Left colon (tissue), 2 donors: Measurements from ENCODE around the gene ALG14. TPM values are rescaled to one million over a fixed set of nuclear protein-coding genes. Genes with fewer than 3 reads are reported as not detected.
"Not testable (repeated sequence)": the region's sequence is repeated elsewhere in the genome, so short reads cannot be mapped to it uniquely, and the experiment has no call there.

Source experiments
- ATAC-seq: fragments of 200-7000 bp; cut with Tn5 transposase; one replicate; pipeline ENCODE4 v1.9.1; 2020; ENCODE audit warnings: mild to moderate bottlenecking, moderate library complexity
- DNase-seq, 2 donors: peaks; one replicate each; pipeline ENCODE4 v3.0.0-alpha.2; 2020
- intact Hi-C, 2 donors: fragments of 100-400 bp; cut with DNase I in 1 of 2; cut with micrococcal nuclease in 1 of 2; formaldehyde crosslinking; loops; one replicate each; pipeline versions ENCODE4 v1.11.2 to v1.14.0; 2022; cut with DNase I, micrococcal nuclease
- total RNA-seq, 2 donors: library from RNA; stranded (reverse); fragmentation: NEBNext Ultra II Directional; extraction: Animal tissue kit (Norgen Biotek cat#: 25700); gene quantifications; one replicate each; pipeline ENCODE4 v1.2.1, GENCODE V29; 2021
- donor health status: DM: no; HTN: no; CAD: no.
- donor health status: DM: yes; HTN: yes; CAD: no.

The ALG14 gene
- total RNA-seq, 2 donors from 2014 or later, result 9.8 to 13.9 TPM

- intact Hi-C loops, result no loop called here
- ATAC-seq (no peak), DNase-seq (no peak)
These were observed 15.4 kb downstream of the ALG14 start for GRCh38 chr1:95057351-95057750.

DNA sequence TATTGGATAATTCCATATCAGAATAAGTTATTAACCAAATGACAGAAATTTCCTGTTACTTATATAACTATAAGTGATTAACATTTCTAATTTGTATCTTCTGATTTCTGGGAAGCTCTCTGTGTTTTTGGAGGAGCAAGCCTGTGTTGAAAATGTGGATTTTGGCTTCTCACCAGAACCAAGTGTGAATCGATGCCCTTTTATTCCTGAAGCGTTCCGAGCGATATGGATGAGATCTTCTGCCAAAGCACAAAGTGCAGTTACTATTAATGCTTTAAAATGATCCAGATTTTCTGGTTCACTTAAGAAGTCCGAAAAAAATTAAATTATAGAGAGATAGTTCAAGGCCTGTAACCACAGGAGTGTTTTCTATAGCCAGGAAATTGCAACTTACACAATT lies 22.8 kb downstream of the ALG14 start:
- ATAC-seq (no peak), DNase-seq (no peak)
- intact Hi-C loops, result no loop called here

DNA sequence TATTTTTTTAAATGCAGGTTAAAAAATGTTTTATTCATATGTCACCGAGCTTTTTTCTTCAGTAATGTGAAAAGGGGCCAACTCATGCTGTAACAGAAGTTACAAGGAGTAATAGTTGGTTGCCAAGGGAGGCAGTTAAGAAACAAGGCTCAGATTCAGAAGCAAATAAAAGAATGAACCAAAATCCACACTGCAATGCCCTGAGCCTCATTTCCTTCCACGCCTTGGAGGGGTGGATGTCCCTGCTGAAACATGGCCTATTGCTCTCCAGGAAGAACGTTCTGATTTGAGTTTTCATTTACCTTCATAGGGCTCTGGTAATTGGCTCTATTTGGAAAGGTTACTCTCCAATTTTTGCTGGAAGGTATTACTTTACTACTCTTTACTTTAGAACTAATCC lies 24.4 kb downstream of the ALG14 start:
- intact Hi-C loops, result no loop called here
- ATAC-seq (peak; percentile 71), DNase-seq (no peak)

DNA sequence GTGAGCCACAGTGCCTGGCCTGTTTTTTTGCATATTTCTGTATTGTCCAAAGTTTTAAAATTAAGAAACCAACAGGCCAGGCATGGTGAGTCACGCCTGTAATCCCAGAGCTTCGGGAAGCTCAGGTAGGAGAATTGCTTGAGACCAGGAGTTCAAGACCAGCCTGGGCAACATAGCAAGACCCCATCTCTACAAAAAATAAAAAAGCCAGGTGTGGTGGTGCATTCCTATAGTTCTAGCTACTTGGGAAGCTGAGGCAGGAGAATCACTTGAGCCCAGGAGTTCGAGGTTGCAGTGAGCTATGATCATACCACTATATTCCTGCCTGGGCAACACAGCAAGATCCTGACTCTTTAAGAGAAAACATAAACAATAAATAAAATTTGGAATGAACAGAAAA lies 25.1 kb downstream of the ALG14 start:
- intact Hi-C loops, ATAC-seq, DNase-seq: not testable (repeated sequence)

DNA sequence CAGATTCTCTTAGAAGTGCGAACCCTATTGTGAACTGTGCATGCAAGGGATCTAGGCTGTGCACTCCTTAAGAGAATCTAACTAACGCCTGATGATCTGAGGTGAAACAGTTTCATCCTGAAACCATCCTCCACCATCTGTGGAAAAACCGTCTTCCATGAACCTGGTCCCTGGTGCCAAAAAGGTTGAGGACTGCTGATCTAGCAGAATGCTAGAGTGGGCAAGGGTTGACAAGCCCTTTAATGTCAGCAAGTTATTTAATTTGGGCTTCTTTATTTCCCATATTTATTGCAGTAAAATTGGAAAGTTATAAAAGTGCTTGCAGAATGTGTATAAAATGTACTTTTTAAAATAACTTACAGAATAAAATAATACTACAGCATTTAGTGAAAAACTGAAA lies 26.4 kb downstream of the ALG14 start:
- intact Hi-C loops, result no loop called here
- ATAC-seq (no peak), DNase-seq (no peak)

- ATAC-seq, result peak; percentile 77
- intact Hi-C loops, result loop anchor here (2.0 to 5.0 kb wide), 3 partner anchors 116 to 191 kb away; partner anchors contain the start of gene CNN3 (in 1 of the 2)
- DNase-seq, result peak; percentile 75 to 83
These were observed 29.4 kb downstream of the ALG14 start for GRCh38 chr1:95043141-95043980.

GRCh38 chr1:95042286-95042685 lies 30.5 kb downstream of the ALG14 start:
- no peak for DNase-seq
- intact Hi-C loops, result loop anchor here (2.0 to 5.0 kb wide), 3 partner anchors 115 to 190 kb away; partner anchors contain the start of gene CNN3 (in 1 of the 2)
- no peak for ATAC-seq

DNA sequence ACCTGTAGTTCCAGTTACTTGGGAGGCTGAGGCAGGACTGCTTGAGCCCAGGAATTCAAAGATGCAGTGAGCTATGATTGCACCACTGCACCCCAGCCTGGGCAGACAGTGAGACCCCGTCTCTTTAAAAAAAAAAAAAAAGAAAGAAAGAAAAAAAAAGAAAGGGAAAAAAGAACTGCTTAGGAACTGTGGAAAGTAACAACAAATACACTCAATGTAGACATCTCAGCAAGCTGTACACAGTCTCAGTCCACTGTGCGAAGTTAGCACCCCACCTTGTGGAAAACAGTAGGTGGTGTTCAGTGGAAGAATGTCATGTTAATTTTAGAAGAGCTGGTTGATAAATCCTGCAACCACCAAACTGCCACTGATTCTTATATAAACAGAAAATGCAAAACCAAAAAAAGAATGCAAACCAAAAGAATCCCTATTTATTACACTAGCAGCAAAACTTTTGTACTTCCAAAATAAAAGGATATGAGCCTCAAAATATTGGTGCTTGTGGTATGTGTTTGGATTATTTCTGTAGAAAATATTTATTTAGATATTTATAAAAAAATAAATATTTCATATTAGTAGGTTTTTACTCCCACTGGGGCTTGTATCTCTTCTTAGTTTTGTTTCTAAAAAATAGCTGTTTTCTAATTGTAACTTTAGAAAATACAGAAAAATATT lies 31.1 kb downstream of the ALG14 start:
- DNase-seq, result peak; percentile 30 to 50
- peak; percentile 85 for ATAC-seq
- intact Hi-C loops, result loop anchor here (2.0 to 5.0 kb wide), 3 partner anchors 114 to 189 kb away; partner anchors contain the start of gene CNN3 (in 1 of the 2)

DNA sequence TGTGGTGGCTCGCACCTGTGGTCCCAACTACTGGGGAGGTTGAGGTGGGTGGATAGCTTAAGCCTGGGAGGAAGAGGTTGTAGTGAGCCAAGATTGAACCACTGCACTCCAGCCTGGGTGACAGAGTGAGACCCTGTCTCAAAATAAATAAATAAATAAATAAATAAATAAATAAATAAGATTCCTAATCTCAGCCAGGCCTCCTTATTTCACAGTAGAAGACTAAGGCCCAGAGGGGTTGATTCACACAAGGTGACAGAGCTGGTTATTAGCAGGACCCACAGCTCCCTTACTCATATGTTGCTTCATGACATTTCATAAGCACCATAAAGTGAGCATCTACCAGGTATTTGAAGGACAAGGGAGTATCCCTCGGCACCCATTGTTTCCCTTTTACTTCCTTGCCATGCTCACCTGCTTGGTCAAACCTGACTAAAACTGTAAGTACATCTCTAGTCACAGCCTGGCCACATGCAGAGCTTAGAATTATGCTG lies 32.7 kb downstream of the ALG14 start:
- intact Hi-C loops, result loop anchor here (5.0 kb wide), 2 partner anchors 113 to 188 kb away; partner anchors contain the start of gene CNN3 (in 1 of the 2)
- ATAC-seq, result peak; percentile 38
- DNase-seq, result no peak

- intact Hi-C loops, result loop anchor here (5.0 kb wide), 2 partner anchors 112 to 187 kb away; partner anchors contain the start of gene CNN3 (in 1 of the 2)
- ATAC-seq, result no peak
These were observed 33.3 kb downstream of the ALG14 start for GRCh38 chr1:95039360-95040031.

DNA sequence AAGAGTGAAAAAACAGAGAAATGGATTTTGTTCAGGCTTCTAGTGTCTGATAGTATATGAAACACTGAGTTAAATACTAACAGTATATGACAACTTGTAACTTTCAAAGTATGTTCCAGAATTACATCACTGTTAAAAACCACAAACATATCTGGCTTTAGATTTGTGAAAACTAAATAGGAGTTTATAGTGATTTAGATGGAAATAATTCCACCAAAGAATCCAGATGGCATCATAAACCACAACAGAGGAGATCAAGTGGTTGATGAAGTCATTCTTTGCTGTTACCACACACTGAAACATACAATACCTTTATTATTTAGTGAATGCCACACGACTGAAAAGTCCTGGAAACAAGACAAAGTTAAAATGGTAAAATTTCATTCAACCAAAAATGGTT lies 37.2 kb downstream of the ALG14 start:
- intact Hi-C loops, result no loop called here
- ATAC-seq, result no peak
- DNase-seq, result no peak

More at GRCh38 chr1:95039360-95040031, 33.3 kb downstream of the ALG14 start:
- DNase-seq, result no peak

DNA sequence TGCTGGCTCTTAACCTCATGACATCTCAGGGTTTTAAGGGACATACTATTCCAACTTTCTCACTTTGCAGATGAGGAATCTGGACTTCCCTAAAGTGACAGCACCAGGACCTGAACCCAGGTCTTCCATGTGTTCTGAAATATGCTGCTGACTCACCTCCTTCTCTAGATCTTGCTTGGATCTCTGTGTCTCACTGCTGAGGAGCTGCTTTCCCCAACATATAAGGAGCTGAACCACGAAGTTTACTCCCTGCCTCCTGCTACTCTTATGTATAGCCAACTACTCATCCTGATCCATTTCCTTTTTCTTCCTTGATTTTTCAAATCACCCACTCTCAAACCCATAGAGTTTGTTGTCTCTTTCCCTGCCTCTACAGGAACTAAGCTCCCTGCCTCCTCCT lies 38.2 kb downstream of the ALG14 start:
- no peak for ATAC-seq
- intact Hi-C loops, result no loop called here

DNA sequence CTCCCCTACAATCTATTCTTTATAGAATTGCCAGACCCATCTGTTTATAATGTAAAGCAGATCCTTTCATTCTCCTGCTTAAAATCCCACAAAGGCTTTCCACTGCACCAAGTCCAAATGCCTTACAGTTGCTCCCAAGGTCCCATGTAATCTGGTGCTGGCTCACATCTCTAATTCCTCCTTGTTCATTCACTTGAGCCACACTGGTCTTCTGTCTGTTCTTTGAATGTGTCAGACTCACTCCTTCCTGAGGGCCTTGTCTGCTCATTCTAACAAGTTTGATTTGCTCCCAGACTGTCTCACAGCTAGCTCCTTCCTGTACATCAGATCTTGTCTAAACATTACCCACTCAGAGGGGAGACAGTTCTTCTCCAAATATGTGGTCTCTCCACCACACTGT lies 38.9 kb downstream of the ALG14 start:
- DNase-seq, result no peak
- no peak for ATAC-seq
- intact Hi-C loops, result no loop called here

More for the DNA sequence above, 38.2 kb downstream of the ALG14 start:
- DNase-seq, result no peak

DNA sequence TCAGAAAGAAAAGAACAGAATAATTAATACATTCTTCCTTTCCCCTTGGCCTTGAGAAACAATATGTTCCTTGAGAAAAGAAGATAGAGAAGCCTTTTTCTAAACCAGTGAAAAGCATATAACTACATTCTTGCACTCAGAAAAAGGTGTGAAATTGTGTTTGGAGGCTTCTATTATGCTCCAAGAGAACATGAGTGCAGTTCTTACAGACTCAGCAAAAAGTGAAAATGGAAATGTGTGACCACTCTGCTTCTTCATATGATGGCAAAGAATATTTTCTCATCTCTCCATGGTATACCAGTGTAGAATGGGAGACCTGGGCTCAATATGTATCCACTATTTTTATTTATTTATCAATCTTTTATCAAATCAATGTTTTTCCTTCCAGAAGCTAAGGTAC lies 43.2 kb downstream of the ALG14 start:
- DNase-seq (no peak), ATAC-seq (no peak)
- intact Hi-C loops, result no loop called here

DNA sequence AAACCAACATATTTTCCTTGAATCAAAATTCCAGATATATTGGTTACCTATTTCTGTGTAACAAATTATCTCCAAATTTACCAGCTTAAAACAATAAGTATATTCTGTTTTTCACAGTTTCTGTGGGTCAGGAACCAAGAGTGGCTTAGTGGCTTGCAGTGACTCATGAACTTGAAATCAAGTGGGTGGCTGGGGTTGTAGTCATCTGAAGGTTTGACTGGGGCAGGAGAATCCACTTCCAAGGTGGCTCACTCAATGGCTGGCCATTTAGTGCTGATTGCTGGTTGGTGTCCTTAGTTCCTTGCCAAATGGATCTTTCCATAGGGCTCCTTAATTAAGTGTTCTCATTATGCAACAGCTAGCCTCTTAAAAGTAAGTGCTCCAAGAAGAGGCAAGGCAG lies 43.8 kb downstream of the ALG14 start:
- intact Hi-C loops, result no loop called here
- ATAC-seq (no peak), DNase-seq (no peak)

DNA sequence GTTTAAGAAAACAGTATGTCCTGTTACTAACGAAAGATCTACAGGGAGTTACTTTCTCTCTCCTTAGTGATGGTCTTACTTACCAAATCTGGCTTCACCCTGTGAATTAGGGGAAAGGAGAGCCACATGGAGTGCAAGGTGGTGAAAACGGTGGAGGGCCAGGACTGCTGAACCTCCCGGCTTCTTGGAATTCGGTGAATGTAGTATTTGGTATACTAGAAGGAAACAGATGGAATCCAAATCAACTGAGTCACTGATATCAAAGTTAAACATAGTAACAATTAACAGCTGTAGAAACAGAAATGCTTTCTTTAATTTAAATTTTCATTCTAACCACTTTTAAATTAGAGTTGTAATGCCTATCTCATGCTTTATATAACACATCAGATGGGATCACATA lies 45.7 kb downstream of the ALG14 start:
- intact Hi-C loops, result no loop called here
- ATAC-seq, result no peak
- no peak for DNase-seq

DNA sequence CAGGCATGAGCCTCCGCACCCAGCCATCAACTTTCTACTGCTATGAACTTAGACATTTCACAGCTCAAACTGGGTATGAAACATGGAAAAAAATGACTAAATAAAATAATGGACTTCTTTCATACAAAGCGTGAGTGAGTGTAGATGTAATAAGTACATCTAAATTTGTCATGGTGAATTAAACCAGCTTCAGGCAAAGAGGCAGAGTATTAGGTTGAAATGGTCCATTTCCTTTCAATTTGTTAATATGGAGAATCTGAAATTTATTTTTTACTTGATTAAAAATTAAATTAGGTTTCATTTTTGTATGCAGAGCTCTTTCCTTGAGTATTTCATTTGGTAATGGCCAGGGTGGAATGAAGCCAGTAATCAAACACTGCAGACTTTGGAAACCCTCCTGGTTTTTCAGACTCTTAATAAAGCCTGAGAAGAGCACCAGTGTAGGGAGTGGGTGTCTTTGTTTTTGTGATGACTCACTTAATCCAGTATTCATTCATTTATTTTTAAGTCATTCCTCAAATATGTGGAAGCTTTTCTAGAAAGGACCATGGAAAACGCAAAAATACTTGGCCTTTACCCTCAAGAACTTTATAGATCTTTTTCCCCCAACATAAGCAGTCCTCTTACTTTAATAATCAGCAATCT lies 49.2 kb downstream of the ALG14 start:
- intact Hi-C loops, result no loop called here
- ATAC-seq, result no peak
- DNase-seq, result no peak

- DNase-seq (no peak), ATAC-seq (no peak)
- intact Hi-C loops, result no loop called here
These were observed 50.2 kb downstream of the ALG14 start for GRCh38 chr1:95022644-95022926.
